Activated B cell treated with CpG ODN at 0.5 μM for 24 hours (primary cell): ENCODE results near the gene RHOA. TPM values are rescaled to one million over a fixed set of nuclear protein-coding genes. Genes with fewer than 3 reads are reported as not detected.

Experiments used
- ATAC-seq: fragments of 200-7000 bp; cut with Tn5 transposase; one replicate; pipeline ENCODE4 v1.10.0; 2021; ENCODE audit warnings: low read depth, mild to moderate bottlenecking, moderate library complexity
- CTCF ChIA-PET: fragments of 350-600 bp; sonication (Branson Sonifier 250); formaldehyde crosslinking; loops from one replicate; lab custom pipeline; 2021; ENCODE audit warnings: antibody characterized with exemption; lab: Charles Lee
- POLR2A ChIA-PET: fragments of 350-600 bp; sonication (Branson Sonifier 250); formaldehyde crosslinking; loops from one replicate; lab custom pipeline; 2021; ENCODE audit warnings: antibody characterized with exemption; lab: Charles Lee
- DNase-seq: peaks from one replicate; pipeline ENCODE4 v3.0.0; 2022
- H3K27ac Mint-ChIP-seq: one replicate; pipeline ENCODE4 v1.8.0; 2020; ENCODE audit warnings: mixed read lengths
- H3K27me3 Mint-ChIP-seq: one replicate; pipeline ENCODE4 v1.8.0; 2021; ENCODE audit warnings: mixed read lengths
- H3K36me3 Mint-ChIP-seq: one replicate; pipeline ENCODE4 v1.8.0; 2021; ENCODE audit warnings: low read depth, mixed read lengths
- H3K4me1 Mint-ChIP-seq: one replicate; pipeline ENCODE4 v1.8.0; 2021; ENCODE audit warnings: mixed read lengths
- H3K4me3 Mint-ChIP-seq: one replicate; pipeline ENCODE4 v1.8.0; 2020; ENCODE audit warnings: mild to moderate bottlenecking, mixed read lengths
- H3K9me3 Mint-ChIP-seq: one replicate; pipeline ENCODE4 v1.8.0; 2020; ENCODE audit warnings: mixed read lengths
- intact Hi-C: fragments of 100-400 bp; cut with micrococcal nuclease; formaldehyde crosslinking; loops from one replicate; pipeline ENCODE4 v1.15.1; 2024
- total RNA-seq: library from RNA; stranded (reverse); gene quantifications from 2 replicates; pipeline ENCODE4 v1.2.3, GENCODE V29; 2022
- TF ChIP-seq, protein P1 (sequence below): fragments of 200-600 bp; IDR thresholded peaks from one replicate; pipeline ENCODE4 v1.8.0; 2022; ENCODE audit warnings: antibody characterized with exemption, mild to moderate bottlenecking

RHOA gene
- total RNA-seq, 1 donor from 2014 or later = 399 TPM

DNA sequence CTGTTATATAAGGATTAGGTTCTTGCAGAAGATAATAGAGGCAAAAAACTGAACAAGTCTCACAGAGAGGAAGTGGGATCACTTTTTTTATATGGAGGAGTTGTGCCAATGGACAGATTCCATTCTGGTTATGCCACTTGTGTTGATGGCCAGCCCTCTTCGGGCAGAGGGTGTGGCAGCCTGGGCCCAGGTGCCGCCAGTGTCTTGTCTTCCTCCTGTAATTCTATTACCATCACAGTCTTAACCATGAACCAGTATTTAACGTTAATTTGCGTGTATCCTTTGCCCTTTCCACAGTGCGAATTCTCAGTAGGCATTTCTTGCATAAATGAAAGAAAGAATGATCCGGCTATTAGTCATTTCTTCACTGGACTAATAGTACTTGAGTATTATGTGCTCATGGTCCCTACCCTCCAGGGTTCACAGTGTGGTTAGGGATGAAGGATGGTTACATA lies 65.0 kb downstream of the RHOA start:
- ChIA-PET CTCF (no interaction called here), POLR2A (interaction anchor here (1.1 to 5.5 kb wide), 4 partner anchors 9 to 69 kb away, joined by 4 to 54 read pairs (median 16); partner anchors contain the start of genes GPX1, RHOA and TCTA)
- TF ChIP-seq, protein P1, sequence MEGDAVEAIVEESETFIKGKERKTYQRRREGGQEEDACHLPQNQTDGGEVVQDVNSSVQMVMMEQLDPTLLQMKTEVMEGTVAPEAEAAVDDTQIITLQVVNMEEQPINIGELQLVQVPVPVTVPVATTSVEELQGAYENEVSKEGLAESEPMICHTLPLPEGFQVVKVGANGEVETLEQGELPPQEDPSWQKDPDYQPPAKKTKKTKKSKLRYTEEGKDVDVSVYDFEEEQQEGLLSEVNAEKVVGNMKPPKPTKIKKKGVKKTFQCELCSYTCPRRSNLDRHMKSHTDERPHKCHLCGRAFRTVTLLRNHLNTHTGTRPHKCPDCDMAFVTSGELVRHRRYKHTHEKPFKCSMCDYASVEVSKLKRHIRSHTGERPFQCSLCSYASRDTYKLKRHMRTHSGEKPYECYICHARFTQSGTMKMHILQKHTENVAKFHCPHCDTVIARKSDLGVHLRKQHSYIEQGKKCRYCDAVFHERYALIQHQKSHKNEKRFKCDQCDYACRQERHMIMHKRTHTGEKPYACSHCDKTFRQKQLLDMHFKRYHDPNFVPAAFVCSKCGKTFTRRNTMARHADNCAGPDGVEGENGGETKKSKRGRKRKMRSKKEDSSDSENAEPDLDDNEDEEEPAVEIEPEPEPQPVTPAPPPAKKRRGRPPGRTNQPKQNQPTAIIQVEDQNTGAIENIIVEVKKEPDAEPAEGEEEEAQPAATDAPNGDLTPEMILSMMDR = no peak
- H3K27ac Mint-ChIP-seq = peak overlapping the region; percentile 69
- DNase-seq (no peak), ATAC-seq (no peak)
- no peaks in the 10 kb centered on the region for H3K36me3 Mint-ChIP-seq
- no peak overlapping the region for H3K4me3 Mint-ChIP-seq
- intact Hi-C loops = no loop called here
- H3K9me3 Mint-ChIP-seq = no peaks in the 10 kb centered on the region
- no peaks in the 10 kb centered on the region for H3K27me3 Mint-ChIP-seq
- peaks cover 60% of the 10 kb centered on the region for H3K4me1 Mint-ChIP-seq

DNA sequence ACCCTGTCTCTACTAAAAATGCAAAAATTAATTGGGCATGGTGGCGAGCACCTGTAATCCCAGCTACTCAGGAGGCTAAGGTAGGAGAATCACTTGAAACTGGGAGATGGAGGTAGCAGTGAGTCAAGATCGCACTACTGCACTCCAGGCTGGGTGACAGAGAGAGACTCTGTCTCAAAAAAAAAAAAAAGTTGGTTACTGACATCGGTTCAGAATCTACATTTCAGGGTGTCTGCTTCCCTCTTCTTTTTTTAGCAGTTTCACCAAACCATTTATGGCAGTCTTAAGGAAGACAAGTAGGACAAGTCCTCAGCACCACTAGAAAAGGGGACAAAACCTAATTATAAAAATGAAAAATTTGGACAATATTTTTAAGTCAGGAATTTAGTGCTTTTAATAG lies 68.6 kb downstream of the RHOA start:
- peak overlapping the region; percentile 19 for H3K4me3 Mint-ChIP-seq
- ChIA-PET POLR2A (interaction anchor here (0.6 to 5.5 kb wide), 12 partner anchors 8 to 894 kb away, joined by 3 to 54 read pairs (median 6); partner anchors contain the start of genes GPX1, NICN1, RHOA and TCTA), CTCF (no interaction called here)
- peaks cover 84% of the 10 kb centered on the region for H3K4me1 Mint-ChIP-seq
- TF ChIP-seq, protein P1 = no peak
- no peaks in the 10 kb centered on the region for H3K27me3 Mint-ChIP-seq
- ATAC-seq = no peak
- H3K9me3 Mint-ChIP-seq = no peaks in the 10 kb centered on the region
- H3K27ac Mint-ChIP-seq = peak overlapping the region; percentile 89
- H3K36me3 Mint-ChIP-seq = peaks cover 6% of the 10 kb centered on the region
- intact Hi-C loops = loop anchor here (5.0 kb wide), 2 partner anchors 329 to 336 kb away; partner anchors contain the start of genes APEH and WDR6
- DNase-seq = no peak

DNA sequence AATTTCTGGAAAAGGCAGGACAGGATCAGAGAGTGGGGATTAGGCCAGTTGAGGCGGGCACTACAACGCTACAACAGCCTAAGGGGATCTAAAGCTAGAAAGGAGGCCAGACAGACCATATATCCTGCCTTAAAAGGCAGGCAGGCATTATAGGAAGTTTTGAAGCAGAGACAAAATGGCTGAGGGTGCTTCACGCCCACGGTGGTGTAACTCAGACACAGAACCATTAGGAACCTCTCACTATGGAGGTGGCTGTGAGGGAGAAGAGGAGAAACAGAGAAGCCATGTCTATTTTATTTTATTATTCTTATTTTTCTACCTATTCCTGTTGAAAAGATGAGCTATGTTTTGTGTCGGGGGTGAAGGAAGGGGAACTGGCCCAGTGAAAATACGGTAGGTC lies 69.8 kb downstream of the RHOA start:
- CTCF ChIA-PET = interaction anchor here (1.1 kb wide), 1 partner anchor 129 kb away, joined by 3 read pairs; no protein-coding TSS in a partner anchor
- Mint-ChIP-seq H3K4me3 (peak overlapping the region; percentile 22), H3K36me3 (peaks cover 9% of the 10 kb centered on the region), H3K9me3 (no peaks in the 10 kb centered on the region), H3K27ac (peak overlapping the region; percentile 89), H3K4me1 (peaks cover 82% of the 10 kb centered on the region), H3K27me3 (no peaks in the 10 kb centered on the region)
- TF ChIP-seq, protein P1 = no peak
- ATAC-seq (no peak), DNase-seq (no peak)
- intact Hi-C loops = loop anchor here (2.0 to 5.0 kb wide), 3 partner anchors 330 to 895 kb away; partner anchors contain the start of genes APEH, GNAI2 and WDR6
- POLR2A ChIA-PET = interaction anchor here (0.6 to 5.5 kb wide), 7 partner anchors 10 to 106 kb away, joined by 3 to 54 read pairs (median 3); partner anchors contain the start of genes GPX1, NICN1, RHOA and TCTA

DNA sequence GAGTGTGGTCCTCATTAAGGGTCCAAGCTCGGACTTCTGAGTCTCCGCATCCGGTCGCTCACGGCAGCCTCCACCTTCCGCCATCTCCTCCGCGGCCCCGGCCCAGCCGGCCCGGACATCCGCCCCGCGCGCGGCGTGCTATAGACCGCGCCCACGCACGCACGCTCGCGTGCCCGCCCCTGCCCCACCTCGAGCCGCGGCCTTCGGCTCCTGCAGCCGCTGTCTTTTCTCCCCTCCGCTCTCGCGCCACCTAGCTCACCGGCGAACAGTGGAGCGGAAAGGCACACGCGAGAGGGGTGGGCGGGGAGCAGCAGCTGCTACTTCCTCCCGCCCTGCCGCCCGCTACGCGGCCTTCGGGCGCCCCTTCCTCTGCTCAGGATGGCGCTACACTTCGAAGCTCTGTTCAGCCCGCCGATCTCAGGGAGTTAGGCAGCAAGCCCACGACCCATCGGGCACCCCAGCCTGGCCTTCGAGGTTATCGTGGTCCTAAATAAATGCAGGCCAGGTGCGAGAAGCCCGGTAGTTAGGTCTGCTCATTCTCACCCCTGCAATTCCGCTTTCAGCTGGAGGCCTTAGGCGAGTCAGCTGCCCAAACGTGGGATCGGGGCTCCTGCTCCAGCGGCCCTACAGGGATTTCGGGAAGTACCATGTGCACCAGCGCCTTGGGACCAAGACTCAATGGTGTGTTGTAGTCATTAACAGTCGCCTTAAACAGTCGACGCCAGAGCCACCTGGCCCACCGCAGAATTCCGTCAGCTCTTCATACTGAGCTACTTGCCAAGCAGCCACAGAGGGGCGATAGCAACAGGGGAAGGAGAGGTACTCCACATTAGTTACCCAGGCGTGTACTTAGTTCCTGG lies 71.6 kb downstream of the RHOA start, which contains the start of gene USP4:
TSS of gene USP4 (minus strand) at position 113 of the 860 bp plus-strand sequence. CDS start at position 84, 29 bp downstream.
- Mint-ChIP-seq H3K36me3 (peaks cover 19% of the 10 kb centered on the region), H3K4me1 (peaks cover 64% of the 10 kb centered on the region), H3K4me3 (peak within 1 kb of the TSS; percentile 95), H3K27ac (peak within 1 kb of the TSS; percentile 99), H3K9me3 (no peaks in the 10 kb centered on the region), H3K27me3 (no peaks in the 10 kb centered on the region)
- TF ChIP-seq, protein P1 = no peak
- DNase-seq (peak; percentile 88), ATAC-seq (peak; percentile 84)
- intact Hi-C loops = loop anchor here (1.0 to 5.0 kb wide), 12 partner anchors 17 to 897 kb away; partner anchors contain the start of genes APEH, DAG1, GNAI2 and NICN1
- CTCF ChIA-PET = interaction anchor here (0.5 to 3.3 kb wide), 22 partner anchors 13 to 332 kb away, joined by 3 to 52 read pairs (median 4); partner anchors contain the start of genes DAG1, KLHDC8B, NICN1 and RHOA
- POLR2A ChIA-PET = interaction anchor here (0.6 to 4.4 kb wide), 49 partner anchors 8 to 1957 kb away, joined by 3 to 106 read pairs (median 5); partner anchors contain the start of genes ARIH2, C3orf62, CCDC71 and DAG1
